Superior temporal gyrus (tissue), 1 donor: ENCODE data around the gene FLVCR2.

Experiments
- DNase-seq: peaks from one replicate; pipeline ENCODE4 v3.0.0-alpha.2; 2016; ENCODE audit errors: extremely low spot score

The FLVCR2 gene

DNA sequence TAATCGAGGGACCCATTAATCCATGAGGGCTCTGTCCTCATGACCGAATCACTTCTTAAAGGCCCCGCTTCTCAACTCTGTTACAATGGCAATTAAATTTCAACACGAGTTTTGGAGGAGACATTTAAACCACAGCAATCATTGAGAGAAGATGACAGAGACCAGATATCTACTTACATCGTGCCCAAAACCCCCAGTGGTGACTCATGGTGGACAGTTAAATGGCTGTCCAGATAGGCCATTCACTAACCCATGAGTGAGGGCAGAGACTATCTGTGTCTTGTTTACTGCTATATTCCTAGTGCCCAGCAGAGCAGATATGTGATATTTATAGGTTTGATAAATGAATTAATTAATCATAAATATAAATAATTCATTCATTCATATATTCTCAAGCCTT, 20.0 kb upstream of the FLVCR2 start:
- DNase-seq = no peak

DNA sequence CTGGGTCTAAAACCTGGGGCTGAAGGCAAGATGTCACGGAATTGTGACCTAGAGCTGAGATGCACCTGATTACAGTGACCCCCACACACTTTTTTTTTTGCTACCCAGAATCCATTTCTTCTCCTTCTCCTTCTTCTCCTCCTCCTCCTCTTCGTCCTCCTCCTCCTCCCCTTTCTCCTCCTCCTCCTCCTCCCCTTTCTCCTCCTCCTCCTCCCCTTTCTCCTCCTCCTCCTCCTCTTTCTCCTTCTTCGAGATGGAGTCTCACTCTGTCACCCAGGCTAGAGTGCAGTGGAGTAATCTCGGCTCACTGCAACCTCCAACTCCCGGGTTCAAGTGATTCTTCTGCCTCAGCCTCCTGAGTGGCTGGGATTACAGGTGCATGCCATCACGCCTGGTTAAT, 19.4 kb upstream of the FLVCR2 start:
- no peak for DNase-seq

DNA sequence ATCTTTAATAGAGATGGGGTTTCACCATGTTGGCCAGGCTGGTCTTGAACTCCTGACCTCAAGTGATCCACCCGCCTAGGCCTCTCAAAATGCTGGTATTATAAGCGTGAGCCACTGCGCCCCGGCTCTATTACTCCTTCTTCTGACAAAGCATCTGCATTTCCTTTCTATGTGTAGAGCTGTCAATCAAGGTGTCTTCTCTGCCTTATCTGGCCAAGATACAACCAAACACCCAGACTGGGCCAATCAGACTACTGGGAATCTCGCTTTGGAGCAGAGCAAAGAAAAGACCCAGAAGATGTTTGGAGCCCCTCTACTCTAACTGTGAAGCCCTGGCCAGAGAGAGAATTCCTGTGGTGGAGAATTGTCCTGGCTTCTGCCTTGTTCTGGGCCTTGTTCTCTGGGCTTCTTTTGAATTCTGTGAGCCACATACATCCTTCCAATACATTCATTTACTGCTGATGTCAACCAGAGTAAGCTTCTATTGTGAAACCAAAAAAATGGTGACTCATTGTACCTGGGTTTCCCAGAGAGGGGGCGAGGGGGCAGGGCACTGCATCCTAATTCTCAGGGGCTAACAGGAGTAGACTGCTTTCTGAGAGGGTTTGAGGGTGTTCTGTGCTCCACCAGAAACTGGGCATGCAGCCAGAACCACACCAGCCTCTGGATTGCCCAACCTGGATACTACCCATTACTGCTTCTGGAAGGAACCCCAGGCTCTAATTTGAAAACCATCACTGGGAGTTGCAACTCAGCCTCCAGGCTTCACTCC, 18.8 kb upstream of the FLVCR2 start:
- DNase-seq = no peak

DNA sequence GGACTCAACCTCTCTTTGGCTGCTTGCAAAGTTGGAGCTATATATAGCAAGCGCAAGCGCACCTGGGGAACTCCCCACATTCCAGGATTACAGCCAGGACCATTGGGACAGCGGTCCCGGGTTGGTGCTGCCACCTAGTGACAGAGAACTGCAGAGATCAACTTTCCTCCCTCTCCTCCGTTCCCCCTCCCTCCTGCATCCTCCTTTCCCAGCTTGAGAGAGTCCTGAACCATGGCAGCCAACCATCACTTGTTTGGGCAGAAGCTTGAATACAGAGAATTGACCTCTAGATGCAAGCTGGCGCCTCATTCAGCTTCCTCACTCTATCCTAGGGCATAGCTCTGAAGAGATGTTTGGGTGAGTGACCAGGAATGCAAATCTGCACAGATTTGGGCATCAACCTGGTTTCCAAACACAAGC, 17.4 kb upstream of the FLVCR2 start:
- peak; percentile 70 for DNase-seq

DNA sequence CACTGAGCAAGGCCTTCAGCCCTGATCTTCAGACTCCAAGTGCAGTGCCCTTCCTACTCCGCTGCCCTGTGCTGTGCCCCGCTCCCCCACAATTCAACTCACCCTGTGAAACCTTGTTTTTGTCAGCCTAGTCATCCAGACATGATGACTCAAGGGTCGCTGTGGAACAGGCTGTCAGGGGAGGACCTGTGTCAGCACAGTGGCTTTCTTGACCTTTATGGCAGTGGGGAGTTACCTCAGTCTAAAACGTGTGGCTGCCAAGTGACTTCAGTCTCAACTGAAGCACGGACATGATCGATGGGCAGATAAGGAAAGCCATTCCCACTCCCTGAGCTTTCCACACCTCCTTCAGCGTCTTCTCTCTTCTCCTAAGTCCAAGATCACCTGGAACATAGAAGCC, 16.3 kb upstream of the FLVCR2 start:
- no peak for DNase-seq

DNA sequence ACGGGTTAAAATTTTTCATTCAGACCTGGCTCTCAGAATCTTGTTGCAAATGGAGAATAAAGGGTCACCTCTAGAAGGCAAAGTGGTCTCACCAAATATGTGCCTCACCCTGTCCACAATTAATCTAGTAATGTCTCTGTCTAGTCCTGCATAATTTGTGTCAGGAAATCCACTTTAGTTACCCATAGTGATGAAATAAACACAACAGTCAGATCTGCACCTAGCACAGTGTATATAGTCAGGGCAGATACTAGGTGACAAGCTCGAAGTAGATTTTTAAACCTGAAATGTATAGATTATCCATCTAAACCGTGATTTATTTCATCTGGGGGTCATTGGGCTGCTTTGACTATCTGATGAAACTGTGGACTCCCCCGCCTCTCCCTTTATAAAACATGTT, 15.9 kb upstream of the FLVCR2 start:
- no peak for DNase-seq

GRCh38 chr14:75563931-75564330, 14.5 kb upstream of the FLVCR2 start:
- DNase-seq = no peak

GRCh38 chr14:75565056-75565455, 13.4 kb upstream of the FLVCR2 start:
- DNase-seq = no peak

- DNase-seq = no peak
Observed at GRCh38 chr14:75566321-75566720, 12.1 kb upstream of the FLVCR2 start.

GRCh38 chr14:75566752-75567151, 11.7 kb upstream of the FLVCR2 start:
- DNase-seq = no peak

DNA sequence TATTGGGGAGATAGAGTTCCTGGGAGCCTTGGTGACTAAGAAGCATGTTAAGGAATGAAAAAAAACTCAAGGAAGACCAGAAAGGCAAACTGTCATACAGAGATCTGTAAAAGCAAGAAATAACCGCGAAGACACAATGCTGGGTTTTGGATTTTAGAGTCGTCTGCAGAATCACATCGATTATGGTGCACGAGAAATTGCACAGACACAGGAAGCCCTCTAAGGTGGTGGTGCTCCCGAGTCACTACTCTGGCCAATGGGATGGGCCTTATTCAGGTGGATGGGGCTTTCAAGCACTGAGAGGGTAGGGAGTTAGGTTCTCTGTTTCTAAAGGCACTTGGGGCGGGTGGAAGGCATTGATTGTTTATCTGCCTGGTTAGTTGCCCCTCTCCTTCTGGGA, 10.3 kb upstream of the FLVCR2 start:
- DNase-seq = no peak

DNA sequence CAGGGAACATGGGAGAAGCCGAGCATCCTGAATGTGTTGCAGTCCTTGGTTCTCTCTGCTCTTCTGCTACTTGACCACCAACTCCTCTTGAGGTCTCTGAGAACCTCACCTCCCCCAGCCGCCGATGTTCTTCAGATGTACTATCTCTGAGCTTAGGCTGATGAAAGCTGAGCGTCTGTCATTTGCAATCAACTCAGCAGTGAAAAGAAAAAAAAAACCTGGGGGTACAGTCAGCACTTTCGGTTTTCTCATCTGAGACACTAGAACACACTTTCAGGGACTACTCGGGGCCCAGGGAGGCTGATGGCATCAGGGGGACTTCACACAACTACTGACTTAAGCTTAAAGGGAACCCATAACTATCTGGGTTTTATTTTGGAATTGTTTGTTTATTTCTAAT, 9.6 kb upstream of the FLVCR2 start:
- no peak for DNase-seq

- DNase-seq = no peak
Observed at GRCh38 chr14:75570797-75571196, 7.6 kb upstream of the FLVCR2 start.

DNA sequence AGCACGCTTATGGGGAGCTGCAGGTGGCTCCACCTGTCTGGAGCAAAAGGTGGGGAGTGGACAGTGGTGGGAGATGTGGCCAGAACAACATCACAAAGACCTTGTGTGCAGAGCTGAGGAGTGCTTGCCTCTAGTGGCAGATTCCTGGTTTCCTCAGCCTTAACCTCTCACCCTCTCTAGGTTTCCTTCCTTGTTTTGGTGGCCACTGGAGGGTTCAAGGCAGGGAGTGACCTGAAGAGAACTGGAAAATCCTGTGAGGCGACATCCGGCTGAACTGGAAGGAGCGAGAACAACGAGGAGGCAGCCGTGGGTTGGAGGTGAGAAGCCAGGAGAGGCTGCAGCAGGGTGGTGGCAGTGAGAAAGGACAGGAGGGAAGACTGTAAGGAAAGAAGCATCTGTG, 6.3 kb upstream of the FLVCR2 start:
- DNase-seq = no peak

DNA sequence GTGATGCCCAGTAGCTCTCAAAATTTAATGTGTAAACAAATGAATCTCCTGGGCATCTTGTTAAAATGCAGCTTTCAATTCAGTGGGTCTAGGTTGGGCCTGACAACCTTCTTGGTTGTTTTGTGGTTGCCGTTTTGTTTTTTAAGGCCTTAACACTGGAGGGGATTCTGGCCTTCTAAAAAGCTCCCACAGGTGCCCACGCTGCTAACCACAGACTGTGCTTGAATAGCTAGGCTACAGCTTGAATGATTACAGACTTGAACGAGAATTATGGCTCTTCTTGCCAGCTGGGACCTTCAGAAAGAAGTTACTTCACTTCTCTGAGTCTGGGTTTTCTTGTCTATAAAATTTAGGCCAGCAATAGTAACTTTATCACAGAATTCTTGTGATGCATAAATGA, 1.3 kb upstream of the FLVCR2 start:
- no peak for DNase-seq

DNA sequence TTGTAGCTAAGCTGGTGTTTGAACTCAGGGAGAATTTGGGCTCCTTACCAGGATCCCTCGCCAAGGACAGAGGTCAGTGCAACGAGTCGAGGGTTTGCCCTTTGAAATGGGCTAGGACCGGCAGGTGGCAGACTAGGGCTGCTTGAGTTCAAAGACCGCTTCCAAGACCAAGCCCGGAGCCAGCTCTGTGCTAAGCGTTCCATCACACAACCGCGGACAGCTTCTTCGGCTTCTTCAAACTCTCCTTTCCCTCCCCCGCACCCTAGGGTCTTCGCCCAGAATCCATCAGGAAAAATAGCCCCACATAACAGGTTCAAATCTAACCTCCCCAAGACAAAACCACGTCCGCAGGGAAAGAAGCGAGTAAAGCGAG, 705 bp upstream of the FLVCR2 start:
- DNase-seq = peak; percentile 88

DNA sequence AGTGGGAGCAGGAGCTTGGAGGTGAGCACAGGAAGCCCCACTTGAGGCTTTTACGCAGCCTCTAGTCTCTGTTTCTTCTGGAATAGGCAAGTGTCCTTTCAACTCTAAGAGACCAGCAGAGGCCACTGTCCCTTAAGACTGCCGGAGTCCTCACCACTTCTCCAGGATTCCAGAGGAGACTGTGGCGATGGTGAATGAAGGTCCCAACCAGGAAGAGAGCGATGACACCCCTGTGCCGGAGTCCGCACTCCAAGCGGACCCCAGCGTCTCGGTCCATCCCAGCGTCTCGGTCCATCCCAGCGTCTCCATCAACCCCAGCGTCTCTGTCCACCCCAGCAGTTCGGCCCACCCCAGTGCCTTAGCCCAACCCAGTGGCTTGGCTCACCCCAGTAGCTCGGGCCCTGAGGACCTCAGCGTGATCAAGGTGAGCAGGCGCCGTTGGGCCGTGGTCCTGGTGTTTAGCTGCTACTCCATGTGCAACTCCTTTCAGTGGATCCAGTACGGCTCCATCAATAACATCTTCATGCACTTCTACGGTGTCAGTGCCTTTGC, 442 bp downstream of the FLVCR2 start:
- DNase-seq = peak; percentile 12

GRCh38 chr14:75579338-75579864, 981 bp downstream of the FLVCR2 start:
- DNase-seq = no peak

- no peak for DNase-seq
Observed at GRCh38 chr14:75579882-75580281, 1.5 kb downstream of the FLVCR2 start.

DNA sequence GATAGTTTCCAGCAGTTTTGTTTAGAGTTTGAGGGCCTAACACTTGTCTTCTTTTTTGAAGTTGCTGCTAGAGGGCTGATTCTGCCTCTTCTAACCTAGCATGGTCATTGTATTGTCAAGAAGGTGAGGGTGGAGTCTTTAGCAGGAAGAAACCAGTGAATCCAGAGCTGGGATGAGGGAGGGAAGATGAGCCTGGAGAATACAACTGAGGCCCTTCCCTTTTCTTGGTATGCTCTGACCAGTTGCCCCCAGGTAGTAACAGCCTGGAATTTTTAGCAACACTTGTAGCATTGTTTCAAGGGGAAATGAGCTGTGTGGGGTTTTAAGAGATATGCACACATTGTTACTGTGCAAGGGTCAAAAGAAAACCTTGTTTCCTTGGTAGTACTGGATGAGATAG, 9.0 kb downstream of the FLVCR2 start:
- DNase-seq = no peak

- no peak for DNase-seq
Observed at GRCh38 chr14:75589931-75590330, 11.5 kb downstream of the FLVCR2 start.

DNA sequence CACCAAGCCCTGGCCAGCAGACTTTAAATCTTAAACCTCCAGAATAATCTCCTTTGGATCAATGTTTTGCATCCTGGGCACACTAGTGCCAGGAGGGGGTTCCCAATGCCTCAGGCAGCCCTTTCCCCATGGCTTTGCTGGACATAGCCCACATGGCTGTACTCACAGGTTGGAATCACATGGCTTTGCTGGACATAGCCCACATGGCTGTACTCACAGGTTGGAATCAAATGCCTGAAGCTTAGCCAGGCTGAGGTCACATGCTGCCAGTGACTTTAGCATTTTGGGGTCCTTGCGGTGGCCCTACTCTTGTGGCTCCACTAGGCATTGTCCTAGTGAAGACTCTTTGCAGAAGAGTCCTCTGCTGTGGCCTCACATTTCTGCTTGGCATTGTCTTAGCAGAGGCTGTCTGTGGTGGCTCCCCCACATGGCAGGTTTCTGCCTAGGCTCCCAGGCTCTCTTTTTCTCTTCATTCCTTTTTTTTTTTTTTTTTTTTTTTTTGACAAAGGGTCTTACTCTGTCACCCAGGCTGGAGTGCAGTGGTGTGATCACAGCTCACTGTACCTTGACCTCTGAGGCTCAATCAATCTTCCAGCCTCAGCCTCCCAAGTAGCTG, 13.0 kb downstream of the FLVCR2 start:
- DNase-seq = no peak

- no peak for DNase-seq
Observed at GRCh38 chr14:75591987-75592575, 13.7 kb downstream of the FLVCR2 start.
